Mesodermal cell (in vitro differentiated cells): Measurements from ENCODE around the gene RNPEPL1.
A peak's percentile ranks its signal among the peaks of the same experiment; 100 is the strongest.

ENCODE experiments used
- H3K27ac ChIP-seq: 2 replicates; pipeline ENCODE4 v1.7.0; 2013; ENCODE audit warnings: mild to moderate bottlenecking, low read depth, low read length, moderate library complexity; ENCODE audit not compliant: severe bottlenecking
- H3K36me3 ChIP-seq: 2 replicates; pipeline ENCODE4 v1.7.1; 2013; ENCODE audit warnings: mild to moderate bottlenecking, low read length, moderate library complexity; ENCODE audit not compliant: control insufficient read depth, insufficient read depth
- H3K4me1 ChIP-seq: one replicate; pipeline ENCODE4 v1.7.1; 2013; ENCODE audit warnings: mild to moderate bottlenecking, low read length; ENCODE audit not compliant: insufficient read depth, control insufficient read depth, poor library complexity, severe bottlenecking
- H3K4me3 ChIP-seq: 2 replicates; pipeline ENCODE4 v1.7.0; 2013; ENCODE audit warnings: low read length, control low read depth, mild to moderate bottlenecking; ENCODE audit not compliant: insufficient read depth, poor library complexity, severe bottlenecking; ENCODE audit errors: extremely low read depth
- H3K9me3 ChIP-seq: 2 replicates; pipeline ENCODE4 v1.7.1; 2013; ENCODE audit warnings: mild to moderate bottlenecking, low read length, moderate library complexity; ENCODE audit not compliant: control insufficient read depth
- WGBS, 2 experiments: methylation state at CpG; one replicate each; pipeline ENCODE4 v1.1.5; 2013; ENCODE audit warnings: missing lambda C conversion rate in 2 of 2; ENCODE audit not compliant: insufficient coverage in 2 of 2; 5-methylcytosine and 5-hydroxymethylcytosine counted together

The RNPEPL1 gene

DNA sequence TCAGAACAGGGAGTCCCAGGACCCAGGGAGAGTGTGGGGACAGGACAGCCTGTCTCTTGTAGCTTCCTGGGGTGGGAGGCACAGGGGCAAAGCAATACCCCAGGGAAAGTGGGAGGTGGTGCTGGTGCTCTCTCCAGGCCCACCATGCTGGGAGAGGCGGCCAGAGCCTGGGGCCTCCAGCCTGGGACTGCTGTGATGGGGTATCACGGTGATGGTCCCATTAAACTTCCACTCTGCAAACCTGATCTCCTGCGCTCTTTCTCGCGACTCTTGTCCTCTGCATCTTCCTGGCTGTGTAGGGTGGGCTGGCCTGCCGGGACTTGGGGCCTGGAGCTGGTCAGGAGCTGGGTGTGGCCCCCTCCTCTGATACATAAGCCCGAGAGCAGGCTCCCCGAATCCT lies 10.2 kb downstream of the RNPEPL1 start:
- Histone ChIP-seq H3K27ac (no peak overlapping the region), H3K4me1 (peaks cover 23% of the 10 kb centered on the region), H3K9me3 (no peaks in the 10 kb centered on the region), H3K36me3 (peaks cover 47% of the 10 kb centered on the region), H3K4me3 (no peak overlapping the region)
- WGBS, 2 experiments: 93 to 96% methylated on average over 6 to 7 of the region's 8 CpGs

DNA sequence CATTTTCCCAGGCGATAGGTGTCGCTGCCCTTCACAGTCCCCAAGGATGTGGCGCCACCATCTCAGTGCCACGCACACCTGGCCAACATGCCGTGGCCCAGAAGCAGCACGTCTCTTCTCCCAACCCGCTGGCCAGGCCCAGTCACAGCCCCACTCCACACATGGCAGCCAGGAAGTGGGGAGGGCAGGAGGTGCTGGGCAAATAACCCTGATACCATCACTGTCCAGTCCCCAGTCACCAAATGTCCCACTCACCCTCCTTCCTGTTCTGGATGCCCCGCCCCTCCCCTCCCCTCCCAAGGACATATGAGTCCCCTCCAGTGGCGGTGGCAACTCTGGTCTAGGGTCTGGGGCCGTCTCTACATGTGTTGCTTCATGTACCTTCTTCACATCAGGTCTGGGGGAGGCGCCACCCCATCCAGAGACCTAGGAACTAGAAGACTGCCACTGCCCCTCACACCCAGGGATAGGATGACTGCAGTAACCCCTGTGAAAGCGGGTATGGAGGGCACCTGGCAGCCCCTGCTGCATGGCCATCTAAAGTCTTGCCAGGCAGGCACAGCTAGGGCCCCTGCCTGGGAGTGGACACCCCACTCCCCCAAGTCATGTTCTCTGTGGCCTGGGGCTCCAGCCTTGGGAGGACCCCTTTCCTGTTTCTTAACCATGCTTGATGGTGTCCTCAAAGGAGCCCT lies 10.9 kb downstream of the RNPEPL1 start:
- Histone ChIP-seq H3K4me3 (no peak overlapping the region), H3K9me3 (no peaks in the 10 kb centered on the region), H3K4me1 (peaks cover 25% of the 10 kb centered on the region), H3K27ac (no peak overlapping the region), H3K36me3 (peaks cover 52% of the 10 kb centered on the region)
- WGBS, 2 experiments: 86 to 93% methylated on average over 6 to 10 of the region's 12 CpGs

DNA sequence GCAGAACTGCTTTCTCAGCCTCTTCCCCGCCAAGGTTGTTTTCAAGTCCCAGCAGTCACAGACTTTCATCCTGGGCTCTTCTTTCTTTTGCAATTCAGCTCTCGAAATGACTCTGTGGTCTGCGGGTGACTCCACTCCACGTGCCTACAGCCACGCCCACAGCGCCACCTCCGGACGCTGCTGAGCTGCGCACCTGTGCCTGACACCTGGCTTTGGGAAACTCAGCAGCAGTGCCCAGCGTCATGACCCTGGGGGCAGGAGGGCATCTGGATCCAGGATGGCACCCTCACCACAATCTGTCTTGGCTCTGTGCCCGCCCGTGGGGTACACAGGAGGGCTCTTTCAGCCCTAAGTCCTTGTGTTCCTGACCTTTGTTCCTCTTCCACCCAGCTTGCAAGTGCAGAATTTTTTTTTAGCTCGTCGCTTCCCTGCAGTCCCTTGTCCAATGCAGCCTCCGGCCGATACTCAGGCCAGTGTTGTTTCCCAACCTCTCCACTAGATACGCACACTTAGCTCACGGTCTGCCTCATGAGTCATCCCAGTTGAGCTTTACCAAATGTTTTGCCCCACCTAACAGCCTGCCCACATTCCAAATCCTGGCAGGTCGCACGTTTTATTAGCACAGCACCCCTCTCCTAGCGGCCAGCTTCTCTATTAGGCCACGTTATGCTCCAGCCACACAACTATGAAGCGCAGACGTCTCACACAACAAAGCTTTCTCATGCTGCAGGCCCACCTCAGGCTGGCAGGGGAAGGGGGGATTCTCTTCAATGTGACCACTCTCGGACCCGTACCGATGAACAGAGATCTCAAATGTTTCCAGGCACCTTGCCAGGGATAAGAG lies 11.7 kb downstream of the RNPEPL1 start:
- 79 to 88% methylated on average over 24 to 25 of the region's 27 CpGs for WGBS, 2 experiments
- Histone ChIP-seq H3K4me3 (no peak overlapping the region), H3K4me1 (peaks cover 32% of the 10 kb centered on the region), H3K9me3 (no peaks in the 10 kb centered on the region), H3K27ac (peak overlapping the region; percentile 53), H3K36me3 (peaks cover 54% of the 10 kb centered on the region)

DNA sequence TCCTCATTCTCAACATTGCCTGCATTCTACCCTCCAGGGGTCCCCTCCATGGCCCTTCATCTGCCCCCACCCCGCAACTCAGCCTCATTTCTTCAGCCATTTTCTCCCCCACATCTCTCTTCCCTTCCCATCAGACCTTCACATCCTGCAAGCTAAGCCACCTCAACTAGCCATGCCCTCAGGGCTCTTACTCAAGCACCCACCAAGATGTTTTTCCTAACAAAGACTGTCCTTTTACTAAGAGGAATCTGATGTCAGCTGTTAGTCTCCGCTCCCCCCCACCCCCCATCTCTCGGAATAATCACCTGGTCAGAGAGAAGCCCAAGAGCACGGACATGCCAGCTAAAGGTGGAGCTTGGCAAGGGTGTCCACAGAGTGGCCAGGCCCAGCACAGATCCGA lies 13.5 kb downstream of the RNPEPL1 start:
- Histone ChIP-seq H3K36me3 (peaks cover 51% of the 10 kb centered on the region), H3K9me3 (no peaks in the 10 kb centered on the region), H3K27ac (no peak overlapping the region), H3K4me1 (peaks cover 38% of the 10 kb centered on the region), H3K4me3 (no peak overlapping the region)
- whole genome bisulfite sequencing, 2 experiments: 84 to 93% methylated on average over 2 of the region's 5 CpGs

DNA sequence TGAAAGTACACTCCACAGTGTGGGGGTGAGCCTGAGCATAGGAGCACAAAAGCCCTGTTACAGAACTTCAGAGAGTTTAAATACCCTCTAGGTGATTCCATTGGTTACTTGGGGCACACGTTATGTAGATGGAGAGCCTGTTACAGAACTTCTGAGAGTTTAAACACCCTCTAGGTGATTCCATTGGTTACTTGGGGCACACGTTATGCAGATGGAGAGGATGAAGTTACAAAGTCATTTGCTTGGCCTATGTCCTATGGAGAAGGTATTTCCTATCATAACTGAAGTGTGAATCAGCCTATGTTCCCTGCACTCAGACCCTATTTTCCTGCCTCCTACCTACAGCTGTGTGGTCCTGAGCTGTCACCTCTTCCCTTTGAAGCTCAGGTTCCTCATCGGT lies 14.5 kb downstream of the RNPEPL1 start:
- Histone ChIP-seq H3K36me3 (peaks cover 43% of the 10 kb centered on the region), H3K27ac (no peak overlapping the region), H3K4me3 (no peak overlapping the region), H3K4me1 (peaks cover 39% of the 10 kb centered on the region), H3K9me3 (no peaks in the 10 kb centered on the region)
- 92 to 100% methylated on average over 2 to 3 of the region's 3 CpGs for WGBS, 2 experiments

DNA sequence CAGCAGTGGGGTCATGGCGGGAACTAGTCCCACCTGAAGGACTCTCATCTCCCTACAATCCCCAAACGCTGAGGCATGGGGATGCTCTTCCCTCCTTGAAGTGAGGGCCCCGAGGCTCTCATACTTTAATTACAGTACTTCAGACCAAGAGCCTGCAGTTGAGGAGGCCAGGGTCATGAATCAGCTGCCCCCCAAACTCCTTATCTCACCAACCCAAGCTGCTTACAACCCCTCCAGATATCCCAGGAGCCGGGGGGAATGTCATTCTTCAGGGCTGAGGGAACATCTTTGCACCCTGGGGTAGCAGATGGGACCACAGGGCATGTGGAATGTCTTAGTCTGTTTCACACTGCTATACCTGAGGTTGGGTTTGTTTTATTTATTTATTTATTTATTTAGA lies 15.5 kb downstream of the RNPEPL1 start:
- 92 to 98% methylated on average over 3 to 4 of the region's 4 CpGs for WGBS, 2 experiments
- peaks cover 44% of the 10 kb centered on the region for H3K4me1 ChIP-seq

DNA sequence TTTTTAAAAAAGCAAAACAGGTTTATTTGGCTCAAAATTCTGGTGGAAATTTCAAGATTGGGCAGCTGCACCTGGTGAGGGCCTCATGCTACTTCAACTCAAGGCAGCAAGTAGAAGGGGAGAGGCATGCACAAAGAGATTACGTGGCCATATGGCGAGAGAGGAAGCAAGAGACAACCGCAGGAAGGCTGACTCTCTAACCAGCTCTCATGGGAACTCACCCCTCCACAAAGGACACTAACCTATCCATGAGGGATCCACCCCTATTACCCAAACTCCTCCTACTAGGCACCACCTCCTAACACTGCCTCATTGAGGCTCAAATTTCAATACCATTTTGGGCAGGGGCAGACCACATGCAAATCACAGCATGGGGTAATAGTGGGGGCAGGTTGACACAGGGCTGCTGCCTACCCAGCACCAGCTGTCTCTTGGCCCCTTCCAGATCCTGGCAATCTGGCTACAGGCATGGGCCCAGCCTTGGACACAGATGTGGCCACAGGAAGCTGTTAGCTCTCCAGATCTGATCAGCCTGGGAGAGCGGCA lies 16.3 kb downstream of the RNPEPL1 start:
- WGBS, 2 experiments: 79 to 83% methylated on average over 3 to 4 of the region's 4 CpGs
- no peaks in the 10 kb centered on the region for H3K9me3 ChIP-seq
- peaks cover 37% of the 10 kb centered on the region for H3K36me3 ChIP-seq
- H3K27ac ChIP-seq: no peak overlapping the region
- no peak overlapping the region for H3K4me3 ChIP-seq
- peaks cover 36% of the 10 kb centered on the region for H3K4me1 ChIP-seq

More for the DNA sequence above, 15.5 kb downstream of the RNPEPL1 start:
- peaks cover 36% of the 10 kb centered on the region for H3K36me3 ChIP-seq
- H3K4me3 ChIP-seq: no peak overlapping the region
- H3K9me3 ChIP-seq: no peaks in the 10 kb centered on the region
- H3K27ac ChIP-seq: no peak overlapping the region

DNA sequence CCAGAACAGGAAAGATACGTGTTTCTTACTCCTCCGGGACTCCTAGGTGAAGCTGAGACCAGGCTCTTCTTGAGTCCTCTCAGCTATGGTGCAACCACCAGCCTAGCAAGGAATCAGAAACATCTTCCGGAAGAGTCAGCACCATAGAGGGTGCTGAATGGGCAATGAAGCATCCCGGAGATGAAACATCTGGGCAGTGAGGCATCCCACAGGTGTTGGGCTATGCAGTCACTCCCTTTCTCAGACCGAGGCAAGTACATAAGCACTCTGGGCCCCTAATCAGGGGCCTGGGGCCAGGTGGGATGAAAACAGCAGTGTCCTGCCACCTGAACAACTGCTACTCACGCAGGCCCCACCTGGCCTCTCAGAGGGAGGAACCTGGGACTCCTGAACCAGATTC lies 16.8 kb downstream of the RNPEPL1 start:
- no peak overlapping the region for H3K27ac ChIP-seq
- peaks cover 39% of the 10 kb centered on the region for H3K36me3 ChIP-seq
- peaks cover 31% of the 10 kb centered on the region for H3K4me1 ChIP-seq
- H3K9me3 ChIP-seq: no peaks in the 10 kb centered on the region
- 83 to 91% methylated on average over 6 of the region's 6 CpGs for WGBS, 2 experiments
- peak overlapping the region; percentile 98 for H3K4me3 ChIP-seq

DNA sequence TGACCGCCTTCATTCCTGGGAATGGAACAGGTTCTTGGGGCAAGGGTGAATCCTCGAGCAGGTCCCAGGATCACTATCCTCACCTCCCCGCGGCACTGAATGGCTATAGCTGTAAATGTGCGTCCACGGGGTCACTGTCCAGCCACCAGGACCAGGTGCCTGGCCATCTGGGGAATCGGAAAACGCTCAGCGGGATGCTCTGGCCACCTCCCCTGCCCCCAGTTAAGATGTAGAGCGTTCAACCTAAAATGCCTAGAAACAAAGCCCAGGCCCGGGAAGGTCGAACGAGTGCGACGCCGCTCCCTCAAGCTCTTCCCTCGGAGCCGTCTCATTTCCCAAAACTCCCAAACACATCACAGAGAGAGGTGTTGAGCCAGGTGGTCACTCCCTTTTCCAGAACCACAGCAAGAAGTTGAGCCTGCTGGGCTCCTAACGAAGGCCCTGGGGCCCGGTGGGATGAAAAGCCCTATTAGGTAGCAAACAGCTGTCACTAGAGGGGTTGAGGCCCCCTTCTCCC lies 17.5 kb downstream of the RNPEPL1 start:
- 6 to 8% methylated on average over 6 to 17 of the region's 20 CpGs for WGBS, 2 experiments
- peaks cover 42% of the 10 kb centered on the region for H3K36me3 ChIP-seq
- H3K27ac ChIP-seq: peak overlapping the region; percentile 50
- H3K4me1 ChIP-seq: peaks cover 27% of the 10 kb centered on the region
- peak overlapping the region; percentile 98 for H3K4me3 ChIP-seq
- no peaks in the 10 kb centered on the region for H3K9me3 ChIP-seq

DNA sequence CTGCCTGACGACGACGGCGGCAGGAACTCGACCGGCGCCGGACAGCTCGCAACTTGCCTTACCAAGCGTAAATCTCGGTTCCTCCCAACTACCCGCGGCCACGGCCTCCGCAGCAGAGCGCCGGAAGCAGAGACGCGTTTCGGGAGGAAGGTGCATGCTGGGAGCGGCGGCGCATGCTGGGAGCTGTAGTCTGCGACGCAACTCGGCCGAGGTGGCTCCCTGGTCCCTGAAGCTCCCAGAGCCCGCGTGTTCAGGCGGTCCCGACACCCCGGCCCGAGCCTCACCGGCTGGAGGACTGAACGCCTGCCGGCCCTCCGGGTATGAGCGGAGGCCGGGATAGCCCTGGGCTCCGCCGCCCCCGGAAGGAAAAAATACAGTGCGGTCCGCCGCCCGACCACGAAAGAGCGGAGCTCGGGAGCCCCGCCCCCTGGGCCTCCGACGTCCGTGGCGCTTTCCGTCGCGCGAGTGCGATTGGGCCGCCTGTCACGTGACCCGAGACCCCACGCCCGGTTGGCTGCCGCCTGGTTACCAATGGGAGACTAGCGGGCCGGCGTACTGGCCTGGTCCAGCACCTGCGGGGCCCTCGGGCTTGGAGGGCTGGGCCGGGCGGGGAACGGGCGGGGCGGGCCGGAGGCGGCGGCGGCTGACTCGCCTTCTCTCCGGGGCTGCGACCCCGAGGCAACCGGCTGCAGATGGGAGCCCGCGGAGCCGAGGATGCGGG lies 18.1 kb downstream of the RNPEPL1 start, which contains the start of gene CAPN10:
Gene CAPN10 (plus strand): TSS at position 537 of the 721 bp plus-strand sequence. CDS start 178 bp downstream, at position 715.
- Histone ChIP-seq H3K9me3 (no peaks in the 10 kb centered on the region), H3K36me3 (peaks cover 41% of the 10 kb centered on the region), H3K4me3 (peak within 1 kb of the TSS; percentile 98), H3K27ac (peak within 1 kb of the TSS; percentile 50), H3K4me1 (peaks cover 33% of the 10 kb centered on the region)
- 0 to 1% methylated on average over 75 to 76 of the region's 88 CpGs for WGBS, 2 experiments
